Measurements from ENCODE around the gene PREPL. TPM values are rescaled to one million over a fixed set of nuclear protein-coding genes. Genes with fewer than 3 reads are reported as not detected.

PREPL gene
- total and polyA plus RNA-seq, 2 of the 8 experiments (the other 6 are each of a cell fraction or from before 2014, with no cell fraction given): 13.6 to 38.9 TPM

DNA sequence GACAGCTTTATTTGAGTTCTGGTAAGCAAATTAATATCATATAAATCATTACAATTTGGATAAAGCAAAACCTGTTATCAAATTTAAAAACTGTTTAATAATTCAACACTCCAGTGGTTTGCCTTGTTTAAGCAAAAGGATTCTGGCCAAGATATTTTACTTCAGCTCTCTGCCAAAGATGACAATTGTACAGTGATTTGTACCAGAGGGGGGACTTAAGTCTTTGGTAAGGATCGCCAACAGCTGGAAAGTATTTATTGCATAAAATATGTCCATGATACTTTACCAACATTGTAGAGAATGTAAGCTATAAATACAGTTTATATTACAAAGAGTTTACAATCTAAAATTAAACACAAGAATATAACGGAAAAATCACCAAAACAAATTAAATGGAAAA, 13.8 kb downstream of the PREPL start (continued):
- TF ChIP-seq, protein P1, sequence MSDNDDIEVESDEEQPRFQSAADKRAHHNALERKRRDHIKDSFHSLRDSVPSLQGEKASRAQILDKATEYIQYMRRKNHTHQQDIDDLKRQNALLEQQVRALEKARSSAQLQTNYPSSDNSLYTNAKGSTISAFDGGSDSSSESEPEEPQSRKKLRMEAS (IDR thresholded peaks at IDR 0.05): no peak
- TF ChIP-seq TEAD4 (IDR thresholded peaks at IDR 0.05; ENCODE audit: low read depth, low read length): no peak
- TF ChIP-seq, protein P2, sequence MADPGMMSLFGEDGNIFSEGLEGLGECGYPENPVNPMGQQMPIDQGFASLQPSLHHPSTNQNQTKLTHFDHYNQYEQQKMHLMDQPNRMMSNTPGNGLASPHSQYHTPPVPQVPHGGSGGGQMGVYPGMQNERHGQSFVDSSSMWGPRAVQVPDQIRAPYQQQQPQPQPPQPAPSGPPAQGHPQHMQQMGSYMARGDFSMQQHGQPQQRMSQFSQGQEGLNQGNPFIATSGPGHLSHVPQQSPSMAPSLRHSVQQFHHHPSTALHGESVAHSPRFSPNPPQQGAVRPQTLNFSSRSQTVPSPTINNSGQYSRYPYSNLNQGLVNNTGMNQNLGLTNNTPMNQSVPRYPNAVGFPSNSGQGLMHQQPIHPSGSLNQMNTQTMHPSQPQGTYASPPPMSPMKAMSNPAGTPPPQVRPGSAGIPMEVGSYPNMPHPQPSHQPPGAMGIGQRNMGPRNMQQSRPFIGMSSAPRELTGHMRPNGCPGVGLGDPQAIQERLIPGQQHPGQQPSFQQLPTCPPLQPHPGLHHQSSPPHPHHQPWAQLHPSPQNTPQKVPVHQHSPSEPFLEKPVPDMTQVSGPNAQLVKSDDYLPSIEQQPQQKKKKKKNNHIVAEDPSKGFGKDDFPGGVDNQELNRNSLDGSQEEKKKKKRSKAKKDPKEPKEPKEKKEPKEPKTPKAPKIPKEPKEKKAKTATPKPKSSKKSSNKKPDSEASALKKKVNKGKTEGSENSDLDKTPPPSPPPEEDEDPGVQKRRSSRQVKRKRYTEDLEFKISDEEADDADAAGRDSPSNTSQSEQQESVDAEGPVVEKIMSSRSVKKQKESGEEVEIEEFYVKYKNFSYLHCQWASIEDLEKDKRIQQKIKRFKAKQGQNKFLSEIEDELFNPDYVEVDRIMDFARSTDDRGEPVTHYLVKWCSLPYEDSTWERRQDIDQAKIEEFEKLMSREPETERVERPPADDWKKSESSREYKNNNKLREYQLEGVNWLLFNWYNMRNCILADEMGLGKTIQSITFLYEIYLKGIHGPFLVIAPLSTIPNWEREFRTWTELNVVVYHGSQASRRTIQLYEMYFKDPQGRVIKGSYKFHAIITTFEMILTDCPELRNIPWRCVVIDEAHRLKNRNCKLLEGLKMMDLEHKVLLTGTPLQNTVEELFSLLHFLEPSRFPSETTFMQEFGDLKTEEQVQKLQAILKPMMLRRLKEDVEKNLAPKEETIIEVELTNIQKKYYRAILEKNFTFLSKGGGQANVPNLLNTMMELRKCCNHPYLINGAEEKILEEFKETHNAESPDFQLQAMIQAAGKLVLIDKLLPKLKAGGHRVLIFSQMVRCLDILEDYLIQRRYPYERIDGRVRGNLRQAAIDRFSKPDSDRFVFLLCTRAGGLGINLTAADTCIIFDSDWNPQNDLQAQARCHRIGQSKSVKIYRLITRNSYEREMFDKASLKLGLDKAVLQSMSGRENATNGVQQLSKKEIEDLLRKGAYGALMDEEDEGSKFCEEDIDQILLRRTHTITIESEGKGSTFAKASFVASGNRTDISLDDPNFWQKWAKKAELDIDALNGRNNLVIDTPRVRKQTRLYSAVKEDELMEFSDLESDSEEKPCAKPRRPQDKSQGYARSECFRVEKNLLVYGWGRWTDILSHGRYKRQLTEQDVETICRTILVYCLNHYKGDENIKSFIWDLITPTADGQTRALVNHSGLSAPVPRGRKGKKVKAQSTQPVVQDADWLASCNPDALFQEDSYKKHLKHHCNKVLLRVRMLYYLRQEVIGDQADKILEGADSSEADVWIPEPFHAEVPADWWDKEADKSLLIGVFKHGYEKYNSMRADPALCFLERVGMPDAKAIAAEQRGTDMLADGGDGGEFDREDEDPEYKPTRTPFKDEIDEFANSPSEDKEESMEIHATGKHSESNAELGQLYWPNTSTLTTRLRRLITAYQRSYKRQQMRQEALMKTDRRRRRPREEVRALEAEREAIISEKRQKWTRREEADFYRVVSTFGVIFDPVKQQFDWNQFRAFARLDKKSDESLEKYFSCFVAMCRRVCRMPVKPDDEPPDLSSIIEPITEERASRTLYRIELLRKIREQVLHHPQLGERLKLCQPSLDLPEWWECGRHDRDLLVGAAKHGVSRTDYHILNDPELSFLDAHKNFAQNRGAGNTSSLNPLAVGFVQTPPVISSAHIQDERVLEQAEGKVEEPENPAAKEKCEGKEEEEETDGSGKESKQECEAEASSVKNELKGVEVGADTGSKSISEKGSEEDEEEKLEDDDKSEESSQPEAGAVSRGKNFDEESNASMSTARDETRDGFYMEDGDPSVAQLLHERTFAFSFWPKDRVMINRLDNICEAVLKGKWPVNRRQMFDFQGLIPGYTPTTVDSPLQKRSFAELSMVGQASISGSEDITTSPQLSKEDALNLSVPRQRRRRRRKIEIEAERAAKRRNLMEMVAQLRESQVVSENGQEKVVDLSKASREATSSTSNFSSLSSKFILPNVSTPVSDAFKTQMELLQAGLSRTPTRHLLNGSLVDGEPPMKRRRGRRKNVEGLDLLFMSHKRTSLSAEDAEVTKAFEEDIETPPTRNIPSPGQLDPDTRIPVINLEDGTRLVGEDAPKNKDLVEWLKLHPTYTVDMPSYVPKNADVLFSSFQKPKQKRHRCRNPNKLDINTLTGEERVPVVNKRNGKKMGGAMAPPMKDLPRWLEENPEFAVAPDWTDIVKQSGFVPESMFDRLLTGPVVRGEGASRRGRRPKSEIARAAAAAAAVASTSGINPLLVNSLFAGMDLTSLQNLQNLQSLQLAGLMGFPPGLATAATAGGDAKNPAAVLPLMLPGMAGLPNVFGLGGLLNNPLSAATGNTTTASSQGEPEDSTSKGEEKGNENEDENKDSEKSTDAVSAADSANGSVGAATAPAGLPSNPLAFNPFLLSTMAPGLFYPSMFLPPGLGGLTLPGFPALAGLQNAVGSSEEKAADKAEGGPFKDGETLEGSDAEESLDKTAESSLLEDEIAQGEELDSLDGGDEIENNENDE (IDR thresholded peaks at IDR 0.05; ENCODE audit: insufficient replicate concordance, low read length): no peak

All from H1 (cell line).